Gastrocnemius medialis (tissue), 4 donors: Measurements from ENCODE around the gene AKAP13.

Experiments used
- POLR2A ChIP-seq, 2 donors: fragments of 450-650 bp; IDR thresholded peaks; one replicate each; pipeline ENCODE4 v1.6.1; 2017; ENCODE audit warnings: antibody characterized with exemption in 2 of 2, mild to moderate bottlenecking in 2 of 2, moderate library complexity in 2 of 2
- TF ChIP-seq, protein P1 (sequence below), 5 experiments: fragments of 450-650 bp in 3 of 5; fragments of 200-600 bp in 2 of 5; sonication (generic) in 2 of 5; IDR thresholded peaks in 4 of 5; conservative IDR thresholded peaks in 1 of 5; 1 replicate in 4 of 5; 2 replicates in 1 of 5; pipeline ENCODE4 v1.5.1; 2016 to 2019; ENCODE audit warnings: antibody characterized with exemption in 5 of 5, mild to moderate bottlenecking in 3 of 5, moderate library complexity in 3 of 5

DNA sequence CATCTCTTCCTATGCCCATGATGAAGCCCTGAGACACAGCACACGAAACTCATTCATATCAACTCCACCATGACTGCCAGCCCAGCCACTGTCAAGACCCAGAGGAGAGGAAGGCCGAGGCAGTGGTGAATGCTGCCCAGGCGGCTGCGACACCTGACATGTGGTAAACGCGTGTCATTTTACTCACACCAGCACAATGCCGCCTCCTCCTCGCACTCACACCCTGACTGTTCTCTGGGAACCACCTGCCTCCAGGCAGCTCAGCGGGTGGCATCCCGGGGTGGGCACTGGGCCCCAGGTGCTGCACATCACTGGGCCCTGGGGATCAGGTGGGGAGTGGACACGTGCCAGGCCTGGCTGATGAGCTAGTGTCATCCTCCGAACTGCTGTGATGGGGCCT lies 392.8 kb downstream of the AKAP13 start:
- TF ChIP-seq, protein P1, sequence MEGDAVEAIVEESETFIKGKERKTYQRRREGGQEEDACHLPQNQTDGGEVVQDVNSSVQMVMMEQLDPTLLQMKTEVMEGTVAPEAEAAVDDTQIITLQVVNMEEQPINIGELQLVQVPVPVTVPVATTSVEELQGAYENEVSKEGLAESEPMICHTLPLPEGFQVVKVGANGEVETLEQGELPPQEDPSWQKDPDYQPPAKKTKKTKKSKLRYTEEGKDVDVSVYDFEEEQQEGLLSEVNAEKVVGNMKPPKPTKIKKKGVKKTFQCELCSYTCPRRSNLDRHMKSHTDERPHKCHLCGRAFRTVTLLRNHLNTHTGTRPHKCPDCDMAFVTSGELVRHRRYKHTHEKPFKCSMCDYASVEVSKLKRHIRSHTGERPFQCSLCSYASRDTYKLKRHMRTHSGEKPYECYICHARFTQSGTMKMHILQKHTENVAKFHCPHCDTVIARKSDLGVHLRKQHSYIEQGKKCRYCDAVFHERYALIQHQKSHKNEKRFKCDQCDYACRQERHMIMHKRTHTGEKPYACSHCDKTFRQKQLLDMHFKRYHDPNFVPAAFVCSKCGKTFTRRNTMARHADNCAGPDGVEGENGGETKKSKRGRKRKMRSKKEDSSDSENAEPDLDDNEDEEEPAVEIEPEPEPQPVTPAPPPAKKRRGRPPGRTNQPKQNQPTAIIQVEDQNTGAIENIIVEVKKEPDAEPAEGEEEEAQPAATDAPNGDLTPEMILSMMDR (IDR thresholded peaks at IDR 0.05 in 4 of 5, conservative IDR thresholded peaks at IDR 0.05 in 1 of 5) = no peak
- TF ChIP-seq POLR2A (IDR thresholded peaks at IDR 0.05) = no peak
